Measurements from ENCODE around the gene PRKCH. TPM values are rescaled to one million over a fixed set of nuclear protein-coding genes. Genes with fewer than 3 reads are reported as not detected.

PRKCH gene
- total RNA-seq, 1 experiment from 2014 or later = 5.2 TPM

- no peak overlapping the region for H4K8ac ChIP-seq (replicated peaks; ENCODE audit: insufficient read length, low read depth, low read length)
- H3K4me1 ChIP-seq (ENCODE audit: insufficient read depth, low read length) = peaks cover 5% of the 10 kb centered on the region; the same call in 1 of the 2 replicates
- no peak overlapping the region for H4K5ac ChIP-seq (ENCODE audit: insufficient read length, low read depth, low read length)
- H3K4ac ChIP-seq (ENCODE audit: low read depth, low read length) = no peak overlapping the region
- no peak overlapping the region for H2BK20ac ChIP-seq (ENCODE audit: low read depth, low read length, poor library complexity, severe bottlenecking)
- no peak for DNase-seq
- H3K4me2 ChIP-seq (ENCODE audit: insufficient read depth, insufficient read length, low read length) = no peak overlapping the region
- H3K9me3 Mint-ChIP-seq = no peaks in the 10 kb centered on the region
- no peak overlapping the region for H2AFZ ChIP-seq (ENCODE audit: low read length)
- H3K56ac ChIP-seq (ENCODE audit: insufficient read length, low read depth, low read length) = no peak overlapping the region
- H3K9ac ChIP-seq (ENCODE audit: extremely low read depth, insufficient read length, low read length) = no peak overlapping the region
- H3K27me3 ChIP-seq (ENCODE audit: insufficient read depth, low read length) = no peaks in the 10 kb centered on the region
- H3T11ph ChIP-seq (ENCODE audit: low read length) = no peak overlapping the region
- H2AK5ac ChIP-seq (ENCODE audit: insufficient read length, low read length) = no peak overlapping the region
- H3K4me1 Mint-ChIP-seq = peaks cover 31 to 34% of the 10 kb centered on the region in 2 experiments
- H3K4me3 Mint-ChIP-seq = no peak overlapping the region
- H3K14ac ChIP-seq (ENCODE audit: insufficient read depth, low read length) = no peak overlapping the region
- no peak overlapping the region for H4K91ac ChIP-seq (ENCODE audit: insufficient read length, low read depth, low read length)
- H3K27me3 Mint-ChIP-seq (ENCODE audit: low read depth) = peaks cover 4% of the 10 kb centered on the region
- no peaks in the 10 kb centered on the region for H3K23me2 ChIP-seq (ENCODE audit: insufficient read length, low read depth, low read length, poor library complexity, severe bottlenecking)
- no peak overlapping the region for H3K27ac Mint-ChIP-seq
- no peak for TF ChIP-seq CTCF (conservative IDR thresholded peaks at IDR 0.05)
- H2BK12ac ChIP-seq (ENCODE audit: insufficient read length, low read depth, low read length) = no peak overlapping the region
- no peak overlapping the region for H3K23ac ChIP-seq (ENCODE audit: insufficient read length, low read depth, low read length)
- no peaks in the 10 kb centered on the region for H4K20me1 ChIP-seq (ENCODE audit: control insufficient read depth, insufficient read depth, insufficient read length)
- no peak overlapping the region for H2BK120ac ChIP-seq (ENCODE audit: low read depth, low read length, poor library complexity, severe bottlenecking)
- H3K79me2 ChIP-seq (ENCODE audit: insufficient read depth, low read length) = no peaks in the 10 kb centered on the region
- no CpG with 5 or more reads among the region's 3 CpGs for WGBS (ENCODE audit: extremely low coverage, insufficient read length, low lambda C conversion rate)
- H2BK5ac ChIP-seq (ENCODE audit: insufficient read length, low read length) = no peak overlapping the region
- H2BK15ac ChIP-seq (ENCODE audit: low read depth, low read length) = no peak overlapping the region
- no peak overlapping the region for H3K27ac ChIP-seq (ENCODE audit: insufficient read length, low read depth, low read length)
- H3K79me1 ChIP-seq (ENCODE audit: insufficient read depth, low read depth, low read length, poor library complexity, severe bottlenecking) = no peaks in the 10 kb centered on the region
- no peak overlapping the region for H3K18ac ChIP-seq (ENCODE audit: insufficient read length, low read depth, low read length)
- no peaks in the 10 kb centered on the region for H3K36me3 Mint-ChIP-seq (ENCODE audit: insufficient read depth in 1 of 3, low read depth in 3 of 3)
- no peaks in the 10 kb centered on the region for H3K9me3 ChIP-seq (ENCODE audit: control insufficient read depth, low read depth, low read length)
These were observed 25.2 kb upstream of the PRKCH start for GRCh38 chr14:61296151-61296550.
